ENCODE measurements around the gene VWF. TPM values are rescaled to one million over a fixed set of nuclear protein-coding genes. Genes with fewer than 3 reads are reported as not detected.
A peak's percentile ranks its signal among the peaks of the same experiment; 100 is the strongest.

VWF gene
- polyA plus RNA-seq, 2 donors, result 14.8 to 38.4 TPM

- Histone ChIP-seq H3K27ac (ENCODE audit: low read depth in 2 of 2, low read length in 1 of 2) (no peak overlapping the region), H3K4me1 (ENCODE audit: control insufficient read depth in 2 of 2, insufficient read depth in 2 of 2, low read length in 1 of 2) (peaks cover 3 to 15% of the 10 kb centered on the region in 2 donors), H3K4me3 (ENCODE audit: low read depth in 1 of 2, low read length in 2 of 2) (no peak overlapping the region), H3K9me3 (ENCODE audit: control insufficient read depth in 2 of 2, insufficient read depth in 1 of 2, low read depth in 1 of 2, low read length in 1 of 2) (no peaks in the 10 kb centered on the region), H3K27me3 (ENCODE audit: control insufficient read depth in 1 of 2, insufficient read depth in 2 of 2, low read length in 2 of 2) (no peaks in the 10 kb centered on the region), H3K36me3 (ENCODE audit: control insufficient read depth in 2 of 2, insufficient read depth in 2 of 2, low read length in 1 of 2) (no peaks in the 10 kb centered on the region)
- WGBS, 2 donors, result 78 to 91% methylated on average over 4 of the region's 4 CpGs
Measured at GRCh38 chr12:6095269-6095668, 29.2 kb downstream of the VWF start.

GRCh38 chr12:6093764-6094163 is 30.7 kb downstream of the VWF start:
- peak overlapping the region; percentile 81 to 90 for H3K27ac ChIP-seq (ENCODE audit: low read depth in 2 of 2, low read length in 1 of 2)
- H3K4me3 ChIP-seq (ENCODE audit: low read depth in 1 of 2, low read length in 2 of 2), result no peak overlapping the region
- no peaks in the 10 kb centered on the region for H3K9me3 ChIP-seq (ENCODE audit: control insufficient read depth in 2 of 2, insufficient read depth in 1 of 2, low read depth in 1 of 2, low read length in 1 of 2)
- no peaks in the 10 kb centered on the region for H3K36me3 ChIP-seq (ENCODE audit: control insufficient read depth in 2 of 2, insufficient read depth in 2 of 2, low read length in 1 of 2)
- H3K27me3 ChIP-seq (ENCODE audit: control insufficient read depth in 1 of 2, insufficient read depth in 2 of 2, low read length in 2 of 2), result no peaks in the 10 kb centered on the region
- H3K4me1 ChIP-seq (ENCODE audit: control insufficient read depth in 2 of 2, insufficient read depth in 2 of 2, low read length in 1 of 2), result peaks cover 3 to 17% of the 10 kb centered on the region in 2 donors
- 87% methylated on average over 2 of the region's 2 CpGs for WGBS, 2 donors

GRCh38 chr12:6092784-6093722 is 31.4 kb downstream of the VWF start:
- no peaks in the 10 kb centered on the region for H3K27me3 ChIP-seq (ENCODE audit: control insufficient read depth in 1 of 2, insufficient read depth in 2 of 2, low read length in 2 of 2)
- H3K27ac ChIP-seq (ENCODE audit: low read depth in 2 of 2, low read length in 1 of 2), result peak overlapping the region; percentile 81 to 90
- no peak overlapping the region for H3K4me3 ChIP-seq (ENCODE audit: low read depth in 1 of 2, low read length in 2 of 2)
- H3K4me1 ChIP-seq (ENCODE audit: control insufficient read depth in 2 of 2, insufficient read depth in 2 of 2, low read length in 1 of 2), result peaks cover 3 to 17% of the 10 kb centered on the region in 2 donors
- no peaks in the 10 kb centered on the region for H3K9me3 ChIP-seq (ENCODE audit: control insufficient read depth in 2 of 2, insufficient read depth in 1 of 2, low read depth in 1 of 2, low read length in 1 of 2)
- no peaks in the 10 kb centered on the region for H3K36me3 ChIP-seq (ENCODE audit: control insufficient read depth in 2 of 2, insufficient read depth in 2 of 2, low read length in 1 of 2)
- 37 to 46% methylated on average over 9 of the region's 9 CpGs for WGBS, 2 donors

GRCh38 chr12:6091786-6092566 is 32.5 kb downstream of the VWF start:
- Histone ChIP-seq H3K4me3 (ENCODE audit: low read depth in 1 of 2, low read length in 2 of 2) (no peak overlapping the region), H3K27me3 (ENCODE audit: control insufficient read depth in 1 of 2, insufficient read depth in 2 of 2, low read length in 2 of 2) (no peaks in the 10 kb centered on the region), H3K9me3 (ENCODE audit: control insufficient read depth in 2 of 2, insufficient read depth in 1 of 2, low read depth in 1 of 2, low read length in 1 of 2) (no peaks in the 10 kb centered on the region), H3K36me3 (ENCODE audit: control insufficient read depth in 2 of 2, insufficient read depth in 2 of 2, low read length in 1 of 2) (no peaks in the 10 kb centered on the region), H3K4me1 (ENCODE audit: control insufficient read depth in 2 of 2, insufficient read depth in 2 of 2, low read length in 1 of 2) (peaks cover 3 to 17% of the 10 kb centered on the region in 2 donors), H3K27ac (ENCODE audit: low read depth in 2 of 2, low read length in 1 of 2) (no peak overlapping the region)
- WGBS, 2 donors, result 90 to 93% methylated on average over 14 of the region's 14 CpGs

- 40 to 45% methylated on average over 6 of the region's 6 CpGs for WGBS, 2 donors
- Histone ChIP-seq H3K4me1 (ENCODE audit: control insufficient read depth in 2 of 2, insufficient read depth in 2 of 2, low read length in 1 of 2) (peaks cover 3 to 17% of the 10 kb centered on the region in 2 donors), H3K27me3 (ENCODE audit: control insufficient read depth in 1 of 2, insufficient read depth in 2 of 2, low read length in 2 of 2) (no peaks in the 10 kb centered on the region), H3K4me3 (ENCODE audit: low read depth in 1 of 2, low read length in 2 of 2) (no peak overlapping the region), H3K36me3 (ENCODE audit: control insufficient read depth in 2 of 2, insufficient read depth in 2 of 2, low read length in 1 of 2) (no peaks in the 10 kb centered on the region), H3K27ac (ENCODE audit: low read depth in 2 of 2, low read length in 1 of 2) (no peak overlapping the region), H3K9me3 (ENCODE audit: control insufficient read depth in 2 of 2, insufficient read depth in 1 of 2, low read depth in 1 of 2, low read length in 1 of 2) (no peaks in the 10 kb centered on the region)
Measured at GRCh38 chr12:6090803-6091202, 33.7 kb downstream of the VWF start.

GRCh38 chr12:6088921-6089747 is 35.3 kb downstream of the VWF start:
- Histone ChIP-seq H3K36me3 (ENCODE audit: control insufficient read depth in 2 of 2, insufficient read depth in 2 of 2, low read length in 1 of 2) (no peaks in the 10 kb centered on the region), H3K27me3 (ENCODE audit: control insufficient read depth in 1 of 2, insufficient read depth in 2 of 2, low read length in 2 of 2) (no peaks in the 10 kb centered on the region), H3K27ac (ENCODE audit: low read depth in 2 of 2, low read length in 1 of 2) (peak overlapping the region; percentile 20 to 35), H3K4me1 (ENCODE audit: control insufficient read depth in 2 of 2, insufficient read depth in 2 of 2, low read length in 1 of 2) (peaks cover 6 to 24% of the 10 kb centered on the region in 2 donors), H3K9me3 (ENCODE audit: control insufficient read depth in 2 of 2, insufficient read depth in 1 of 2, low read depth in 1 of 2, low read length in 1 of 2) (no peaks in the 10 kb centered on the region), H3K4me3 (ENCODE audit: low read depth in 1 of 2, low read length in 2 of 2) (no peak overlapping the region)
- 37 to 38% methylated on average over 15 of the region's 15 CpGs for WGBS, 2 donors

- H3K4me1 ChIP-seq (ENCODE audit: control insufficient read depth in 2 of 2, insufficient read depth in 2 of 2, low read length in 1 of 2), result peaks cover 3 to 15% of the 10 kb centered on the region in 2 donors
- H3K36me3 ChIP-seq (ENCODE audit: control insufficient read depth in 2 of 2, insufficient read depth in 2 of 2, low read length in 1 of 2), result no peaks in the 10 kb centered on the region
- 91 to 94% methylated on average over 2 of the region's 2 CpGs for WGBS, 2 donors
- H3K4me3 ChIP-seq (ENCODE audit: low read depth in 1 of 2, low read length in 2 of 2), result no peak overlapping the region
- H3K9me3 ChIP-seq (ENCODE audit: control insufficient read depth in 2 of 2, insufficient read depth in 1 of 2, low read depth in 1 of 2, low read length in 1 of 2), result no peaks in the 10 kb centered on the region
- H3K27ac ChIP-seq (ENCODE audit: low read depth in 2 of 2, low read length in 1 of 2), result no peak overlapping the region
- no peaks in the 10 kb centered on the region for H3K27me3 ChIP-seq (ENCODE audit: control insufficient read depth in 1 of 2, insufficient read depth in 2 of 2, low read length in 2 of 2)
Measured at GRCh38 chr12:6086316-6086715, 38.2 kb downstream of the VWF start.

- Histone ChIP-seq H3K4me3 (ENCODE audit: low read depth in 1 of 2, low read length in 2 of 2) (no peak overlapping the region), H3K27ac (ENCODE audit: low read depth in 2 of 2, low read length in 1 of 2) (no peak overlapping the region), H3K4me1 (ENCODE audit: control insufficient read depth in 2 of 2, insufficient read depth in 2 of 2, low read length in 1 of 2) (peaks cover 3 to 15% of the 10 kb centered on the region in 2 donors), H3K36me3 (ENCODE audit: control insufficient read depth in 2 of 2, insufficient read depth in 2 of 2, low read length in 1 of 2) (no peaks in the 10 kb centered on the region), H3K9me3 (ENCODE audit: control insufficient read depth in 2 of 2, insufficient read depth in 1 of 2, low read depth in 1 of 2, low read length in 1 of 2) (no peaks in the 10 kb centered on the region), H3K27me3 (ENCODE audit: control insufficient read depth in 1 of 2, insufficient read depth in 2 of 2, low read length in 2 of 2) (no peaks in the 10 kb centered on the region)
- 82% methylated on average over 3 of the region's 3 CpGs for WGBS, 2 donors
Measured at GRCh38 chr12:6085841-6086240, 38.6 kb downstream of the VWF start.

GRCh38 chr12:6084969-6085450 is 39.5 kb downstream of the VWF start:
- H3K4me3 ChIP-seq (ENCODE audit: low read depth in 1 of 2, low read length in 2 of 2), result no peak overlapping the region
- no peaks in the 10 kb centered on the region for H3K27me3 ChIP-seq (ENCODE audit: control insufficient read depth in 1 of 2, insufficient read depth in 2 of 2, low read length in 2 of 2)
- H3K4me1 ChIP-seq (ENCODE audit: control insufficient read depth in 2 of 2, insufficient read depth in 2 of 2, low read length in 1 of 2), result peaks cover 3 to 13% of the 10 kb centered on the region in 2 donors
- no peaks in the 10 kb centered on the region for H3K36me3 ChIP-seq (ENCODE audit: control insufficient read depth in 2 of 2, insufficient read depth in 2 of 2, low read length in 1 of 2)
- H3K27ac ChIP-seq (ENCODE audit: low read depth in 2 of 2, low read length in 1 of 2), result no peak overlapping the region
- H3K9me3 ChIP-seq (ENCODE audit: control insufficient read depth in 2 of 2, insufficient read depth in 1 of 2, low read depth in 1 of 2, low read length in 1 of 2), result no peaks in the 10 kb centered on the region
- WGBS, 2 donors, result 92 to 95% methylated on average over 6 of the region's 6 CpGs
